Fibroblast of lung (primary cell): ENCODE measurements around the gene ESRP2.

ENCODE experiments used
- EZH2 ChIP-seq: IDR thresholded peaks from 2 replicates; pipeline ENCODE4 v1.5.1; 2012; ENCODE audit warnings: low read length, control low read depth, mild to moderate bottlenecking; ENCODE audit errors: missing control alignments
- TF ChIP-seq, protein P1 (sequence below), 2 donors: IDR thresholded peaks in 1 of 2; conservative IDR thresholded peaks in 1 of 2; 1 replicate in 1 of 2; 2 replicates in 1 of 2; pipeline ENCODE4 v1.5.1; 2011 to 2012; ENCODE audit warnings: low read length in 2 of 2, control low read depth in 1 of 2, inconsistent platforms in 1 of 2, low read depth in 1 of 2, mild to moderate bottlenecking in 1 of 2

- TF ChIP-seq EZH2, result no peak
- TF ChIP-seq, protein P1, sequence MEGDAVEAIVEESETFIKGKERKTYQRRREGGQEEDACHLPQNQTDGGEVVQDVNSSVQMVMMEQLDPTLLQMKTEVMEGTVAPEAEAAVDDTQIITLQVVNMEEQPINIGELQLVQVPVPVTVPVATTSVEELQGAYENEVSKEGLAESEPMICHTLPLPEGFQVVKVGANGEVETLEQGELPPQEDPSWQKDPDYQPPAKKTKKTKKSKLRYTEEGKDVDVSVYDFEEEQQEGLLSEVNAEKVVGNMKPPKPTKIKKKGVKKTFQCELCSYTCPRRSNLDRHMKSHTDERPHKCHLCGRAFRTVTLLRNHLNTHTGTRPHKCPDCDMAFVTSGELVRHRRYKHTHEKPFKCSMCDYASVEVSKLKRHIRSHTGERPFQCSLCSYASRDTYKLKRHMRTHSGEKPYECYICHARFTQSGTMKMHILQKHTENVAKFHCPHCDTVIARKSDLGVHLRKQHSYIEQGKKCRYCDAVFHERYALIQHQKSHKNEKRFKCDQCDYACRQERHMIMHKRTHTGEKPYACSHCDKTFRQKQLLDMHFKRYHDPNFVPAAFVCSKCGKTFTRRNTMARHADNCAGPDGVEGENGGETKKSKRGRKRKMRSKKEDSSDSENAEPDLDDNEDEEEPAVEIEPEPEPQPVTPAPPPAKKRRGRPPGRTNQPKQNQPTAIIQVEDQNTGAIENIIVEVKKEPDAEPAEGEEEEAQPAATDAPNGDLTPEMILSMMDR (conservative IDR thresholded peaks at IDR 0.05 in 1 of 2, IDR thresholded peaks at IDR 0.05 in 1 of 2; ENCODE audit: low read depth in 1 of 2, low read length in 2 of 2), result no peak
Measured at GRCh38 chr16:68233835-68234187, 2.1 kb downstream of the ESRP2 start.
